ENCODE results near the gene C4orf33. TPM values are rescaled to one million over a fixed set of nuclear protein-coding genes. Genes with fewer than 3 reads are reported as not detected.

C4orf33 gene
- total RNA-seq, 1 donor from 2014 or later, result 17.0 TPM

- Mint-ChIP-seq H3K27me3 (ENCODE audit: insufficient read depth, low read depth) (no peaks in the 10 kb centered on the region), H3K36me3 (no peaks in the 10 kb centered on the region), H3K27ac (no peak overlapping the region), H3K4me3 (no peak overlapping the region), H3K9me3 (no peaks in the 10 kb centered on the region), H3K4me1 (no peaks in the 10 kb centered on the region)
- no peak overlapping the region for H3K4me3 ChIP-seq
- no peaks in the 10 kb centered on the region for H3K9me3 ChIP-seq (ENCODE audit: low read depth)
- H3K4me1 ChIP-seq, result no peaks in the 10 kb centered on the region
- no peak overlapping the region for H3K4me2 ChIP-seq
- no peak overlapping the region for H2AFZ ChIP-seq (replicated peaks)
- no peak for TF ChIP-seq EZH2phosphoT487 (IDR thresholded peaks at IDR 0.05)
- TF ChIP-seq, protein P1, sequence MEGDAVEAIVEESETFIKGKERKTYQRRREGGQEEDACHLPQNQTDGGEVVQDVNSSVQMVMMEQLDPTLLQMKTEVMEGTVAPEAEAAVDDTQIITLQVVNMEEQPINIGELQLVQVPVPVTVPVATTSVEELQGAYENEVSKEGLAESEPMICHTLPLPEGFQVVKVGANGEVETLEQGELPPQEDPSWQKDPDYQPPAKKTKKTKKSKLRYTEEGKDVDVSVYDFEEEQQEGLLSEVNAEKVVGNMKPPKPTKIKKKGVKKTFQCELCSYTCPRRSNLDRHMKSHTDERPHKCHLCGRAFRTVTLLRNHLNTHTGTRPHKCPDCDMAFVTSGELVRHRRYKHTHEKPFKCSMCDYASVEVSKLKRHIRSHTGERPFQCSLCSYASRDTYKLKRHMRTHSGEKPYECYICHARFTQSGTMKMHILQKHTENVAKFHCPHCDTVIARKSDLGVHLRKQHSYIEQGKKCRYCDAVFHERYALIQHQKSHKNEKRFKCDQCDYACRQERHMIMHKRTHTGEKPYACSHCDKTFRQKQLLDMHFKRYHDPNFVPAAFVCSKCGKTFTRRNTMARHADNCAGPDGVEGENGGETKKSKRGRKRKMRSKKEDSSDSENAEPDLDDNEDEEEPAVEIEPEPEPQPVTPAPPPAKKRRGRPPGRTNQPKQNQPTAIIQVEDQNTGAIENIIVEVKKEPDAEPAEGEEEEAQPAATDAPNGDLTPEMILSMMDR (IDR thresholded peaks at IDR 0.05), result peak; percentile 16
- TF ChIP-seq EZH2 (IDR thresholded peaks at IDR 0.05), result no peak
- no peaks in the 10 kb centered on the region for H3K79me2 ChIP-seq (ENCODE audit: low read depth)
- H4K20me1 ChIP-seq (ENCODE audit: low read depth), result no peaks in the 10 kb centered on the region
- H3F3A ChIP-seq (ENCODE audit: low read depth), result peaks cover 3% of the 10 kb centered on the region
- H3K9ac ChIP-seq, result no peak overlapping the region
- no peak for DNase-seq (ENCODE audit: low spot score)
- no peaks in the 10 kb centered on the region for H3K36me3 ChIP-seq
- no peak overlapping the region for H3K27ac ChIP-seq
- no peaks in the 10 kb centered on the region for H3K27me3 ChIP-seq
Observed at GRCh38 chr4:129146639-129147038, 50.7 kb downstream of the C4orf33 start.

- H3K4me3 ChIP-seq, result no peak overlapping the region
- no peak overlapping the region for H3K27ac ChIP-seq
- no peak for TF ChIP-seq EZH2phosphoT487 (IDR thresholded peaks at IDR 0.05)
- no peak for TF ChIP-seq EZH2 (IDR thresholded peaks at IDR 0.05)
- TF ChIP-seq, protein P1 (IDR thresholded peaks at IDR 0.05), result no peak
- Mint-ChIP-seq H3K27me3 (ENCODE audit: insufficient read depth, low read depth) (no peaks in the 10 kb centered on the region), H3K36me3 (no peaks in the 10 kb centered on the region), H3K4me1 (no peaks in the 10 kb centered on the region), H3K9me3 (no peaks in the 10 kb centered on the region), H3K27ac (no peak overlapping the region), H3K4me3 (no peak overlapping the region)
- no peaks in the 10 kb centered on the region for H3K36me3 ChIP-seq
- no peaks in the 10 kb centered on the region for H3K27me3 ChIP-seq
- no peak overlapping the region for H2AFZ ChIP-seq (replicated peaks)
- H3K4me2 ChIP-seq, result no peak overlapping the region
- no peak for DNase-seq (ENCODE audit: low spot score)
- H3K9me3 ChIP-seq (ENCODE audit: low read depth), result no peaks in the 10 kb centered on the region
- no peaks in the 10 kb centered on the region for H3K4me1 ChIP-seq
- no peaks in the 10 kb centered on the region for H3F3A ChIP-seq (ENCODE audit: low read depth)
- H3K79me2 ChIP-seq (ENCODE audit: low read depth), result no peaks in the 10 kb centered on the region
- H3K9ac ChIP-seq, result no peak overlapping the region
- H4K20me1 ChIP-seq (ENCODE audit: low read depth), result no peaks in the 10 kb centered on the region
Observed at GRCh38 chr4:129148892-129149291, 52.9 kb downstream of the C4orf33 start.

GRCh38 chr4:129149906-129150305 lies 54.0 kb downstream of the C4orf33 start:
- H3K27ac Mint-ChIP-seq, result no peak overlapping the region
- H3K36me3 ChIP-seq, result no peaks in the 10 kb centered on the region
- no peaks in the 10 kb centered on the region for H3F3A ChIP-seq (ENCODE audit: low read depth)
- no peaks in the 10 kb centered on the region for H3K9me3 Mint-ChIP-seq
- no peaks in the 10 kb centered on the region for H3K9me3 ChIP-seq (ENCODE audit: low read depth)
- peak overlapping the region; percentile 42 for H2AFZ ChIP-seq (replicated peaks)
- TF ChIP-seq EZH2 (IDR thresholded peaks at IDR 0.05) (no peak), EZH2phosphoT487 (IDR thresholded peaks at IDR 0.05) (no peak)
- TF ChIP-seq, protein P1 (IDR thresholded peaks at IDR 0.05), result no peak
- no peak overlapping the region for H3K4me2 ChIP-seq
- H3K4me1 ChIP-seq, result no peaks in the 10 kb centered on the region
- H3K36me3 Mint-ChIP-seq, result no peaks in the 10 kb centered on the region
- H3K4me3 Mint-ChIP-seq, result no peak overlapping the region
- no peaks in the 10 kb centered on the region for H3K4me1 Mint-ChIP-seq
- no peaks in the 10 kb centered on the region for H3K79me2 ChIP-seq (ENCODE audit: low read depth)
- DNase-seq (ENCODE audit: low spot score), result no peak
- no peaks in the 10 kb centered on the region for H3K27me3 ChIP-seq
- H4K20me1 ChIP-seq (ENCODE audit: low read depth), result no peaks in the 10 kb centered on the region
- no peak overlapping the region for H3K4me3 ChIP-seq
- no peak overlapping the region for H3K27ac ChIP-seq
- no peaks in the 10 kb centered on the region for H3K27me3 Mint-ChIP-seq (ENCODE audit: insufficient read depth, low read depth)
- no peak overlapping the region for H3K9ac ChIP-seq

Measured in neural progenitor cell (in vitro differentiated cells).